Measurements from ENCODE around the gene KRT74.
A peak's percentile ranks its signal among the peaks of the same experiment; 100 is the strongest.

The KRT74 gene

DNA sequence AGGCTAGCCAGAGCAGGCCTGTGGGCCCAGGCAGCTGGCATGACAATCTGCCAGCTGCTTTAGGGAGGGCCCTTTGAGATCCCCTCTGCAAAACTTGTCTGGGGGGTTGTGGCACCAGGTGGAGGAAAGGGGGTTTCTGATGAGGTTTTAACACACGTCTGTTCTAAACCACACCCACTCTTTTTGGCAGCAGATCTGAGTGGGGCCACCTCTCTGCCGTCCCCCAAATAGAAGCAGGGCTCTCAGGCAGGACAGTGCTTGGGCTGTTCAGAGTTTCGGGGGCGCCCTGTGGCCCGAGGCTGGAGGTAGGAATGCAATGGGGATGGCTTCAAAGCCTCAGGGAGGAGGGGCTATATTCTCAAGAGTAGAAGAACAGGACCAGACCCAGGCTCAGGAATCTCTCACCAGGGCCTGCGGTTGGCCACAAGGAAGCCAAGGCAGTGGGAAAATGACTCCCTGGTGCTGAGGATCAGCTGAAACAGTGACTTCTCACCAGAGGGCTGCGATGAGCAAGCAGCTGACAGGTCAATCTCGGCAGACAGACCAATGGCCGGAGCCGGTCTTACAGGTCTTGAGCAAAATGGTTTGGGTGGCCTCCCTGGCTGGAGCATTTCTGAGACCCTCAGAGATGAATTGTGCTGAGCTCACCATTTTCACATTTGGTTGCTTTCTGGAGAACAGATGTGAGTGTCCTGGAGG is 51.9 kb downstream of the KRT74 start:
- H3K9me3 ChIP-seq (ENCODE audit: control insufficient read depth in 2 of 2, low read length in 2 of 2) = no peaks in the 10 kb centered on the region
- H3K27me3 ChIP-seq (ENCODE audit: control insufficient read depth in 1 of 2, insufficient read depth in 2 of 2, low read length in 2 of 2) = no peaks in the 10 kb centered on the region
- no peak overlapping the region for H3K9ac ChIP-seq (ENCODE audit: low read length in 2 of 2)
- peaks cover 10% of the 10 kb centered on the region for H3K4me1 ChIP-seq (ENCODE audit: control insufficient read depth, insufficient read depth, low read length)
- no peak overlapping the region for H3K27ac ChIP-seq (ENCODE audit: low read length)
- no peak overlapping the region for H3K4me3 ChIP-seq (ENCODE audit: low read length in 2 of 2)
- no peaks in the 10 kb centered on the region for H3K36me3 ChIP-seq (ENCODE audit: control insufficient read depth in 2 of 2, insufficient read depth in 2 of 2, low read length in 2 of 2)

GRCh38 chr12:52521175-52521567 is 52.5 kb downstream of the KRT74 start:
- Histone ChIP-seq H3K36me3 (ENCODE audit: control insufficient read depth in 2 of 2, insufficient read depth in 2 of 2, low read length in 2 of 2) (no peaks in the 10 kb centered on the region), H3K9me3 (ENCODE audit: control insufficient read depth in 2 of 2, low read length in 2 of 2) (no peaks in the 10 kb centered on the region), H3K4me3 (ENCODE audit: low read length in 2 of 2) (no peak overlapping the region), H3K9ac (ENCODE audit: low read length in 2 of 2) (no peak overlapping the region), H3K27me3 (ENCODE audit: control insufficient read depth in 1 of 2, insufficient read depth in 2 of 2, low read length in 2 of 2) (no peaks in the 10 kb centered on the region), H3K27ac (ENCODE audit: low read length) (no peak overlapping the region), H3K4me1 (ENCODE audit: control insufficient read depth, insufficient read depth, low read length) (peaks cover 15% of the 10 kb centered on the region)

GRCh38 chr12:52519826-52520662 is 53.6 kb downstream of the KRT74 start, which contains the start of gene KRT5:
Gene KRT5, minus strand, starts transcription at chr12:52520394. Its CDS starts 98 bp downstream, at chr12:52520296.
- Histone ChIP-seq H3K4me3 (ENCODE audit: low read length in 2 of 2) (no peak within 1 kb of the TSS), H3K27me3 (ENCODE audit: control insufficient read depth in 1 of 2, insufficient read depth in 2 of 2, low read length in 2 of 2) (no peaks in the 10 kb centered on the region), H3K9me3 (ENCODE audit: control insufficient read depth in 2 of 2, low read length in 2 of 2) (no peaks in the 10 kb centered on the region), H3K36me3 (ENCODE audit: control insufficient read depth in 2 of 2, insufficient read depth in 2 of 2, low read length in 2 of 2) (no peaks in the 10 kb centered on the region), H3K27ac (ENCODE audit: low read length) (no peak within 1 kb of the TSS), H3K9ac (ENCODE audit: low read length in 2 of 2) (no peak within 1 kb of the TSS), H3K4me1 (ENCODE audit: control insufficient read depth, insufficient read depth, low read length) (peaks cover 21% of the 10 kb centered on the region)

DNA sequence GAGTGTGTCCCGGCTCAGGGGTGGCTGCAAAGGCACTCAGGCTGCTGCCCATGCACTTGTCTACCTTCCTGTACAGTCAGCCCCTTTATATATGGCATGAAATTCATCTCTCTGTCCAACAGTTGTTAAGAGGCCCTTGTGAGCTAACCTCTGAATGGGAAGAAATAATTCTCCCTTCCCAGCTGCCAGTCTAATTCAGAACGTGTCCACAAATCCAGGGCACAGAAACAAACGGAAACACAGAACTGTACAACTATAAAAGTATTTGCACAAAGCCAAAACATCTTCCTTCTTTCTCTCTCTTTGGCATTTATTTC is 54.3 kb downstream of the KRT74 start:
- no peak overlapping the region for H3K27ac ChIP-seq (ENCODE audit: low read length)
- no peak overlapping the region for H3K9ac ChIP-seq (ENCODE audit: low read length in 2 of 2)
- no peak overlapping the region for H3K4me3 ChIP-seq (ENCODE audit: low read length in 2 of 2)

DNA sequence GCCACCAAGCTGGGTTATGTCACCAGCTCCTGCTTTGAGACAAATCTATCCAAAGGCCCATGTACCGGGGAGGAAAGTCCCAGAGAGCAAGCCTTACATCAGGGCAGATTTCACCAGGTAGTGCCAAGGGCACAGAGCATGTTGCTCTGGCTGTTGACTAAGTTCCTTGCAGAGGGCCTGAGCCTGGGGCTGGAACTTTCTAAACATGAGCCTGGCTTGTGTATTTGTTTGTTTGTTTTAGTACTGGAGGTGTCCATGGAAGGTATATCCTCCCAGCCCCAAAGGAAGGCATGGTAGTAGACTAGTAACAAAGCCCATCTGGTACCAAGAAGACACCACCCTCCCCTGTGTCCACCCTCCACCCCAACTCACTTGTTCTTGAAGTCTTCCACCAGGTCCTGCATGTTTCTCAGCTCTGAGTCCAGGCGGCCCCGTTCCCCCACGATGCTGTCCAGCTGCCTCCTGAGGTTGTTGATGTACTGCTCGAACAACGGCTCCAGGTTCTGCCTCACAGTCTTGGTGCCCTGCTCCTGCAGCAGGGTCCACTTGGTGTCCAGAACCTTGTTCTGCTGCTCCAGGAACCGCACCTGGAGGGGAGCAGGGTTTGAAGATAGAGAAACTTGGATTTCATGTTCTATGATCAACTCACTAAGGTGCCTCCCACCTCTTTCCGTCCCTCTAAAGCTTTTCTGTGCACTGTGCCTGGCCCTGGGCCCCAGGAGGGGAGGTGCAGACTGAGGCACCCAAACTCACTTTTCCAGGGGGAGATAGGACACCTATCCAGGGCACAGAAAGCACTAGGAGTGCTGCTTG is 54.9 kb downstream of the KRT74 start:
- H3K4me1 ChIP-seq (ENCODE audit: control insufficient read depth, insufficient read depth, low read length) = peaks cover 21% of the 10 kb centered on the region
- no peaks in the 10 kb centered on the region for H3K27me3 ChIP-seq (ENCODE audit: control insufficient read depth in 1 of 2, insufficient read depth in 2 of 2, low read length in 2 of 2)
- H3K36me3 ChIP-seq (ENCODE audit: control insufficient read depth in 2 of 2, insufficient read depth in 2 of 2, low read length in 2 of 2) = no peaks in the 10 kb centered on the region
- H3K27ac ChIP-seq (ENCODE audit: low read length) = no peak overlapping the region
- no peak overlapping the region for H3K4me3 ChIP-seq (ENCODE audit: low read length in 2 of 2)
- no peaks in the 10 kb centered on the region for H3K9me3 ChIP-seq (ENCODE audit: control insufficient read depth in 2 of 2, low read length in 2 of 2)
- no peak overlapping the region for H3K9ac ChIP-seq (ENCODE audit: low read length in 2 of 2)

More for the DNA sequence above, 54.3 kb downstream of the KRT74 start:
- Histone ChIP-seq H3K36me3 (ENCODE audit: control insufficient read depth in 2 of 2, insufficient read depth in 2 of 2, low read length in 2 of 2) (no peaks in the 10 kb centered on the region), H3K9me3 (ENCODE audit: control insufficient read depth in 2 of 2, low read length in 2 of 2) (no peaks in the 10 kb centered on the region), H3K4me1 (ENCODE audit: control insufficient read depth, insufficient read depth, low read length) (peaks cover 21% of the 10 kb centered on the region), H3K27me3 (ENCODE audit: control insufficient read depth in 1 of 2, insufficient read depth in 2 of 2, low read length in 2 of 2) (no peaks in the 10 kb centered on the region)

DNA sequence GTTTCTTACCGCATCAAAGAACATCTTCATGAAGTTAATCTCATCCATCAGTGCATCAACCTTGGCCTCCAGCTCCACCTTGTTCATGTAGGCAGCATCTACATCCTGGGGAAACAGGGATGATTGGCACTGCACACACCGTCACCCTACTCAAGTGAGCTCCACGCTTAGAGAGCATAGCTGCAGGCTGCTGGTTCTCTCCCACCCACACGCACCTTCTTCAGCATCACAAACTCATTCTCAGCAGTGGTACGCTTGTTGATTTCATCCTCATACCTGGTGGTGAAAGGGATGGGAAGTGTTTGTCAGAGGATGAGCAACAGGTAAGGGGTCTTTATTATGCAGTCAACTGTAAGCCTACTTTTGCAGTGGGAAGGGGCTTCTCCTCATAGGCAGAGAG is 55.8 kb downstream of the KRT74 start:
- Histone ChIP-seq H3K4me1 (ENCODE audit: control insufficient read depth, insufficient read depth, low read length) (peaks cover 21% of the 10 kb centered on the region), H3K27me3 (ENCODE audit: control insufficient read depth in 1 of 2, insufficient read depth in 2 of 2, low read length in 2 of 2) (no peaks in the 10 kb centered on the region), H3K4me3 (ENCODE audit: low read length in 2 of 2) (no peak overlapping the region), H3K27ac (ENCODE audit: low read length) (no peak overlapping the region), H3K36me3 (ENCODE audit: control insufficient read depth in 2 of 2, insufficient read depth in 2 of 2, low read length in 2 of 2) (no peaks in the 10 kb centered on the region), H3K9me3 (ENCODE audit: control insufficient read depth in 2 of 2, low read length in 2 of 2) (no peaks in the 10 kb centered on the region), H3K9ac (ENCODE audit: low read length in 2 of 2) (no peak overlapping the region)

- Histone ChIP-seq H3K4me3 (ENCODE audit: low read length in 2 of 2) (no peak overlapping the region), H3K9ac (ENCODE audit: low read length in 2 of 2) (no peak overlapping the region), H3K9me3 (ENCODE audit: control insufficient read depth in 2 of 2, low read length in 2 of 2) (no peaks in the 10 kb centered on the region), H3K4me1 (ENCODE audit: control insufficient read depth, insufficient read depth, low read length) (peaks cover 20% of the 10 kb centered on the region), H3K27me3 (ENCODE audit: control insufficient read depth in 1 of 2, insufficient read depth in 2 of 2, low read length in 2 of 2) (no peaks in the 10 kb centered on the region), H3K27ac (ENCODE audit: low read length) (no peak overlapping the region), H3K36me3 (ENCODE audit: control insufficient read depth in 2 of 2, insufficient read depth in 2 of 2, low read length in 2 of 2) (no peaks in the 10 kb centered on the region)
These were observed 56.4 kb downstream of the KRT74 start for GRCh38 chr12:52517005-52517835.

GRCh38 chr12:52515927-52516831 is 57.5 kb downstream of the KRT74 start:
- Histone ChIP-seq H3K36me3 (ENCODE audit: control insufficient read depth in 2 of 2, insufficient read depth in 2 of 2, low read length in 2 of 2) (no peaks in the 10 kb centered on the region), H3K4me1 (ENCODE audit: control insufficient read depth, insufficient read depth, low read length) (peaks cover 20% of the 10 kb centered on the region), H3K9ac (ENCODE audit: low read length in 2 of 2) (no peak overlapping the region), H3K27me3 (ENCODE audit: control insufficient read depth in 1 of 2, insufficient read depth in 2 of 2, low read length in 2 of 2) (no peaks in the 10 kb centered on the region), H3K9me3 (ENCODE audit: control insufficient read depth in 2 of 2, low read length in 2 of 2) (no peaks in the 10 kb centered on the region), H3K4me3 (ENCODE audit: low read length in 2 of 2) (no peak overlapping the region), H3K27ac (ENCODE audit: low read length) (peak overlapping the region; percentile 37)

Measured in stomach smooth muscle (tissue), 2 donors.